ENCODE results near the gene SLC25A27. TPM values are rescaled to one million over a fixed set of nuclear protein-coding genes. Genes with fewer than 3 reads are reported as not detected.

SLC25A27 gene
- total RNA-seq, 1 donor = 10.5 TPM

DNA sequence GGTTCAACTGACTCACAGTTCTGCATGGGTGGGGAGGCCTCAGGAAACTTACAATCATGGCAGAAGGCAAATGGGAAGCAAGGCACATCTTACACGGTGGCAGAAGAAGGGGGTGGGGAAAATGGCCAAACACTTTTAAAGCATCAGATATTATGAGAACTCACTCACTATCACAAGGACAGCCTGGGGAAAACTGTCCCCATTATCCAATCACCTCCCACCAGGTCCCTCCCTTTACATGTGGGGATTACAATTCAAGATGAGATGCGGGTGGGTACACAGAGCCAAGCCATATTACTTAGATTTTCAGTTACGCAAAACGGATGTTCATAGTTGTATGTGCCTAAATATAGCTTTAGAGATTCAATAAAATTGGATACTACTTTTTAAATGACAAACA is 25.8 kb upstream of the SLC25A27 start:
- Histone ChIP-seq H3K36me3 (ENCODE audit: insufficient read depth, low read length) (no peaks in the 10 kb centered on the region), H3K4me2 (ENCODE audit: insufficient read depth, low read length) (no peak overlapping the region), H3K79me2 (ENCODE audit: insufficient read depth, low read length) (no peaks in the 10 kb centered on the region), H3K4me3 (ENCODE audit: insufficient read depth, low read length) (no peak overlapping the region), H2AFZ (ENCODE audit: low read length) (no peak overlapping the region), H4K20me1 (ENCODE audit: insufficient read depth, low read length) (no peaks in the 10 kb centered on the region), H3K9me3 (ENCODE audit: low read depth, low read length) (no peaks in the 10 kb centered on the region), H3K4me1 (ENCODE audit: insufficient read depth, low read length) (no peaks in the 10 kb centered on the region), H3K27ac (ENCODE audit: low read depth, low read length) (no peak overlapping the region), H3K27me3 (ENCODE audit: insufficient read depth, low read length) (no peaks in the 10 kb centered on the region)
- TF ChIP-seq, protein P1, sequence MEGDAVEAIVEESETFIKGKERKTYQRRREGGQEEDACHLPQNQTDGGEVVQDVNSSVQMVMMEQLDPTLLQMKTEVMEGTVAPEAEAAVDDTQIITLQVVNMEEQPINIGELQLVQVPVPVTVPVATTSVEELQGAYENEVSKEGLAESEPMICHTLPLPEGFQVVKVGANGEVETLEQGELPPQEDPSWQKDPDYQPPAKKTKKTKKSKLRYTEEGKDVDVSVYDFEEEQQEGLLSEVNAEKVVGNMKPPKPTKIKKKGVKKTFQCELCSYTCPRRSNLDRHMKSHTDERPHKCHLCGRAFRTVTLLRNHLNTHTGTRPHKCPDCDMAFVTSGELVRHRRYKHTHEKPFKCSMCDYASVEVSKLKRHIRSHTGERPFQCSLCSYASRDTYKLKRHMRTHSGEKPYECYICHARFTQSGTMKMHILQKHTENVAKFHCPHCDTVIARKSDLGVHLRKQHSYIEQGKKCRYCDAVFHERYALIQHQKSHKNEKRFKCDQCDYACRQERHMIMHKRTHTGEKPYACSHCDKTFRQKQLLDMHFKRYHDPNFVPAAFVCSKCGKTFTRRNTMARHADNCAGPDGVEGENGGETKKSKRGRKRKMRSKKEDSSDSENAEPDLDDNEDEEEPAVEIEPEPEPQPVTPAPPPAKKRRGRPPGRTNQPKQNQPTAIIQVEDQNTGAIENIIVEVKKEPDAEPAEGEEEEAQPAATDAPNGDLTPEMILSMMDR (IDR thresholded peaks at IDR 0.05; ENCODE audit: extremely low read depth, low read depth, low read length) = no peak
- DNase-seq (ENCODE audit: insufficient read length, low spot score, missing footprints) = no peak

DNA sequence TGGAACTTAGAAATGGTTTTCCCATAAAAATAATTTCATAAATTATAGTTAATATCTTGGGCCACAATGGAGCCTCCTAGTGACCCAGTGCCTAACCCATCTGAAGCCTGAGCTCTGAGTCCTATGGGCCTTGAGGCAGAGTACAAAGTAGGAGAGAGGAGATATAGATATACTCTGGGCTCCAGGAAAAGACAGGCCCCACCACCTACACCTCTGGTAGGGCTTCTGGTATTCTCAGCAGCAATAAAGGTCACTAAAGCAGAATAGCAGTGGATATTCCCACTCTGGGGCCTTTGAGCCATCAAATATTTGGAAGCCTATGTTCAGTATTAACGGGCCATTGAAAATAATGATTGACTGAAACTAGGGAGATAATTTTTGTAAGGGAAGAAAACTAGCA is 24.3 kb upstream of the SLC25A27 start:
- no peaks in the 10 kb centered on the region for H3K79me2 ChIP-seq (ENCODE audit: insufficient read depth, low read length)
- TF ChIP-seq, protein P1 (IDR thresholded peaks at IDR 0.05; ENCODE audit: extremely low read depth, low read depth, low read length) = no peak
- DNase-seq (ENCODE audit: insufficient read length, low spot score, missing footprints) = no peak
- no peaks in the 10 kb centered on the region for H4K20me1 ChIP-seq (ENCODE audit: insufficient read depth, low read length)
- no peaks in the 10 kb centered on the region for H3K27me3 ChIP-seq (ENCODE audit: insufficient read depth, low read length)
- no peak overlapping the region for H2AFZ ChIP-seq (ENCODE audit: low read length)
- H3K27ac ChIP-seq (ENCODE audit: low read depth, low read length) = no peak overlapping the region
- H3K4me2 ChIP-seq (ENCODE audit: insufficient read depth, low read length) = no peak overlapping the region
- H3K4me1 ChIP-seq (ENCODE audit: insufficient read depth, low read length) = no peaks in the 10 kb centered on the region
- H3K4me3 ChIP-seq (ENCODE audit: insufficient read depth, low read length) = no peak overlapping the region
- H3K36me3 ChIP-seq (ENCODE audit: insufficient read depth, low read length) = no peaks in the 10 kb centered on the region
- no peaks in the 10 kb centered on the region for H3K9me3 ChIP-seq (ENCODE audit: low read depth, low read length)

DNA sequence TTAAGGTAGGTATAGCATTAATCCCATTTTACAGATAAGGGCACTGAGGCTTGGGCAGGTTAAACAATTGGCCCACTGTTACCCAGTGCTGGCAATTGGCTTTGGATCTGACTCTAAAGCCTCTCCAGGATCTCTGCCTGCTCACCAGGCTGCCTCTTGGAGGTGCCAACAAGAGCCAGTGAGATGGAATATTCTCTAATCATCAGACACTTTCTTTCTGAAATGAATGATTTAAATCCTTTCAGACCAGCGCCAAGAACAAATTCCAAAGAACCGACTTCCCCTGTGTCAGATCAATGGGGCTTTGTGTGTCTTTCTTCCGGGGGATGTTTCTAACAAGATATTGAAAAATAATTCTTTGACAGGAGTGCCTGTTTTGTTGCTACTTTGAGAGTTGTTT is 23.8 kb upstream of the SLC25A27 start:
- Histone ChIP-seq H3K79me2 (ENCODE audit: insufficient read depth, low read length) (no peaks in the 10 kb centered on the region), H3K36me3 (ENCODE audit: insufficient read depth, low read length) (no peaks in the 10 kb centered on the region), H3K4me2 (ENCODE audit: insufficient read depth, low read length) (no peak overlapping the region), H2AFZ (ENCODE audit: low read length) (no peak overlapping the region), H3K4me3 (ENCODE audit: insufficient read depth, low read length) (no peak overlapping the region), H3K27me3 (ENCODE audit: insufficient read depth, low read length) (no peaks in the 10 kb centered on the region), H4K20me1 (ENCODE audit: insufficient read depth, low read length) (no peaks in the 10 kb centered on the region), H3K27ac (ENCODE audit: low read depth, low read length) (no peak overlapping the region), H3K9me3 (ENCODE audit: low read depth, low read length) (no peaks in the 10 kb centered on the region), H3K4me1 (ENCODE audit: insufficient read depth, low read length) (no peaks in the 10 kb centered on the region)
- DNase-seq (ENCODE audit: insufficient read length, low spot score, missing footprints) = no peak
- TF ChIP-seq, protein P1 (IDR thresholded peaks at IDR 0.05; ENCODE audit: extremely low read depth, low read depth, low read length) = no peak

DNA sequence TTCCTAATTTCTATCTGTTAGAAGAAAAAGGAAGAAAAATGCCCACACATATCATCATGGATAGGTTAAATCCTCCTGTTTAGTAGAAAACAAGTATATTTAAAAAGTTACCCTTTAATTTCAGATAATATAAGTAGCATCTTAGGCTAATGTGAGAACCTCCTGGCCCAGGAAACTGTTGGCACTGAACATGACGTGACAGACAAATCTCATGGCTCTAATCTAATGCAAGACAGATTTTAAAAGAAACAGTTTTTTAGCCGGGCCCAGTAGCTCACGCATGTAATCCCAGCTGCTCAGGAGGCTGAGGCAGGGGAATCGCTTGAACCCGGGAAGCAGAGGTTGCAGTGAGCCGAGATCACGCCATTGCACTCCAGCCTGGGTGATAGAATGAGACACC is 23.1 kb upstream of the SLC25A27 start:
- no peak for DNase-seq (ENCODE audit: insufficient read length, low spot score, missing footprints)

More for the DNA sequence above, 23.1 kb upstream of the SLC25A27 start:
- TF ChIP-seq, protein P1 (IDR thresholded peaks at IDR 0.05; ENCODE audit: extremely low read depth, low read depth, low read length) = no peak
- no peaks in the 10 kb centered on the region for H3K4me1 ChIP-seq (ENCODE audit: insufficient read depth, low read length)
- no peak overlapping the region for H3K4me2 ChIP-seq (ENCODE audit: insufficient read depth, low read length)
- no peak overlapping the region for H3K4me3 ChIP-seq (ENCODE audit: insufficient read depth, low read length)
- no peaks in the 10 kb centered on the region for H3K27me3 ChIP-seq (ENCODE audit: insufficient read depth, low read length)
- no peaks in the 10 kb centered on the region for H3K9me3 ChIP-seq (ENCODE audit: low read depth, low read length)
- H4K20me1 ChIP-seq (ENCODE audit: insufficient read depth, low read length) = no peaks in the 10 kb centered on the region
- no peak overlapping the region for H3K27ac ChIP-seq (ENCODE audit: low read depth, low read length)
- no peaks in the 10 kb centered on the region for H3K36me3 ChIP-seq (ENCODE audit: insufficient read depth, low read length)
- H3K79me2 ChIP-seq (ENCODE audit: insufficient read depth, low read length) = no peaks in the 10 kb centered on the region
- H2AFZ ChIP-seq (ENCODE audit: low read length) = no peak overlapping the region

All from osteoblast (primary cell).